Measurements from ENCODE around the gene ODF2. TPM values are rescaled to one million over a fixed set of nuclear protein-coding genes. Genes with fewer than 3 reads are reported as not detected.

Gene ODF2
- polyA plus RNA-seq, 1 of the 3 experiments (the other 2 are of a cell fraction), result 35.7 TPM

- Histone ChIP-seq H3K79me2 (ENCODE audit: insufficient read depth) (peaks cover 28% of the 10 kb centered on the region), H3F3A (replicated peaks; ENCODE audit: insufficient read depth) (peaks cover 29% of the 10 kb centered on the region), H3K9me3 (no peaks in the 10 kb centered on the region), H3K4me2 (peak overlapping the region; percentile 87; the same call in 1 of the 2 replicates), H3K4me3 (ENCODE audit: low read depth in 2 of 2, low read length in 1 of 2) (no peak overlapping the region), H3K27ac (ENCODE audit: low read depth in 2 of 2, low read length in 1 of 2) (peak overlapping the region; percentile 30 to 76; a peak in 3 of 4 replicates), H3K4me1 (ENCODE audit: control insufficient read depth in 1 of 2, insufficient read depth in 2 of 2, low read depth in 1 of 2, low read length in 1 of 2) (peaks cover 25 to 26% of the 10 kb centered on the region in 2 experiments), H3K9me2 (no peaks in the 10 kb centered on the region), H3K9ac (no peak overlapping the region), H3K36me3 (replicated peaks in 1 of 2; ENCODE audit: control insufficient read depth in 1 of 2, insufficient read depth in 2 of 2, low read length in 1 of 2) (peaks cover 0 to 3% of the 10 kb centered on the region in 2 experiments), H3K27me3 (ENCODE audit: insufficient read depth) (no peaks in the 10 kb centered on the region), H4K20me1 (ENCODE audit: insufficient read depth) (peaks cover 19% of the 10 kb centered on the region), H2AFZ (ENCODE audit: low read depth) (peak overlapping the region; percentile 54; the same call in 1 of the 2 replicates)
- WGBS (ENCODE audit: low lambda C conversion rate), result 89% methylated on average over 2 of the region's 2 CpGs
- CTCF ChIA-PET, result interaction anchor here (0.9 to 2.7 kb wide), 5 partner anchors 9 to 188 kb away, joined by 3 to 10 read pairs (median 3); no protein-coding TSS in a partner anchor
- no peak for TF ChIP-seq NRF1 (IDR thresholded peaks at IDR 0.05; ENCODE audit: low read depth, low read length)
- TF ChIP-seq RCOR1 (IDR thresholded peaks at IDR 0.05; ENCODE audit: low read length), result no peak
- TF ChIP-seq JUND (IDR thresholded peaks at IDR 0.05), result no peak
- no peak for TF ChIP-seq SIN3A (IDR thresholded peaks at IDR 0.05; ENCODE audit: borderline replicate concordance, low read depth, low read length)
- no peak for TF ChIP-seq GABPA (IDR thresholded peaks at IDR 0.05; ENCODE audit: low read depth)
- TF ChIP-seq FOSL2 (IDR thresholded peaks at IDR 0.05; ENCODE audit: borderline replicate concordance, low read depth), result no peak
- no peak for TF ChIP-seq EZH2phosphoT487 (IDR thresholded peaks at IDR 0.05; ENCODE audit: borderline replicate concordance, low read depth)
- TF ChIP-seq, protein P1, sequence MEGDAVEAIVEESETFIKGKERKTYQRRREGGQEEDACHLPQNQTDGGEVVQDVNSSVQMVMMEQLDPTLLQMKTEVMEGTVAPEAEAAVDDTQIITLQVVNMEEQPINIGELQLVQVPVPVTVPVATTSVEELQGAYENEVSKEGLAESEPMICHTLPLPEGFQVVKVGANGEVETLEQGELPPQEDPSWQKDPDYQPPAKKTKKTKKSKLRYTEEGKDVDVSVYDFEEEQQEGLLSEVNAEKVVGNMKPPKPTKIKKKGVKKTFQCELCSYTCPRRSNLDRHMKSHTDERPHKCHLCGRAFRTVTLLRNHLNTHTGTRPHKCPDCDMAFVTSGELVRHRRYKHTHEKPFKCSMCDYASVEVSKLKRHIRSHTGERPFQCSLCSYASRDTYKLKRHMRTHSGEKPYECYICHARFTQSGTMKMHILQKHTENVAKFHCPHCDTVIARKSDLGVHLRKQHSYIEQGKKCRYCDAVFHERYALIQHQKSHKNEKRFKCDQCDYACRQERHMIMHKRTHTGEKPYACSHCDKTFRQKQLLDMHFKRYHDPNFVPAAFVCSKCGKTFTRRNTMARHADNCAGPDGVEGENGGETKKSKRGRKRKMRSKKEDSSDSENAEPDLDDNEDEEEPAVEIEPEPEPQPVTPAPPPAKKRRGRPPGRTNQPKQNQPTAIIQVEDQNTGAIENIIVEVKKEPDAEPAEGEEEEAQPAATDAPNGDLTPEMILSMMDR (IDR thresholded peaks at IDR 0.05), result no peak
- POLR2A ChIA-PET, result interaction anchor here (1.1 to 3.7 kb wide), 3 partner anchors 12 to 45 kb away, joined by 4 to 15 read pairs (median 4); partner anchors contain the start of gene GLE1
- no peak for DNase-seq
Measured at GRCh38 chr9:128550226-128550625, 94.4 kb downstream of the ODF2 start.

Small RNA genes lying within 50 kb of the gene (small RNA-seq; reads per million reads assigned to genes)
- 0 to 5.2 (median 0) reads per million in 7 experiments for gene RNU7-171P

Other genes with a start within 250 kb of the ODF2 start
- 103 and 120 TPM in 2 replicates for gene GOLGA2, start 180.0 kb upstream of the ODF2 start, polyA plus RNA-seq (2012; rRNA removed)
- gene SWI5, start 179.7 kb upstream of the ODF2 start, polyA plus RNA-seq (2012; rRNA removed), result 84.1 and 89.7 TPM in 2 replicates
- gene TRUB2, start 133.6 kb upstream of the ODF2 start, polyA plus RNA-seq (2012; rRNA removed), result 18.8 and 23.3 TPM in 2 replicates
- gene COQ4, start 133.2 kb upstream of the ODF2 start, polyA plus RNA-seq (2012; rRNA removed), result 54.7 and 57.2 TPM in 2 replicates
- gene SLC27A4, start 115.5 kb upstream of the ODF2 start, polyA plus RNA-seq (2012; rRNA removed), result 17.9 and 24.1 TPM in 2 replicates
- gene URM1, start 84.6 kb upstream of the ODF2 start, polyA plus RNA-seq (2012; rRNA removed), result 58.9 and 61.5 TPM in 2 replicates
- gene CERCAM, start 35.1 kb upstream of the ODF2 start, polyA plus RNA-seq (2012; rRNA removed), result 128 and 131 TPM in 2 replicates
- 13.8 and 15.9 TPM in 2 replicates for gene GLE1, start 48.7 kb downstream of the ODF2 start, polyA plus RNA-seq (2012; rRNA removed)
- gene SPTAN1, start 96.6 kb downstream of the ODF2 start, polyA plus RNA-seq (2012; rRNA removed), result 142 and 177 TPM in 2 replicates
- gene DYNC2I2, start 200.8 kb downstream of the ODF2 start, polyA plus RNA-seq (2012; rRNA removed), result 57.2 and 73.7 TPM in 2 replicates
- 64.6 and 79.5 TPM in 2 replicates for gene SET, start 233.2 kb downstream of the ODF2 start, polyA plus RNA-seq (2012; rRNA removed)
- gene PKN3, start 246.5 kb downstream of the ODF2 start, polyA plus RNA-seq (2012; rRNA removed), result 5.0 and 7.8 TPM in 2 replicates